Stimulated activated CD4-positive, alpha-beta T cell treated with anti-CD3 and anti-CD28 coated beads, Interleukin-1b, Interleukin-23, amount 100 ng/mL, for 1 hour (primary cell): ENCODE results near the gene PPID.
"Not testable (repeated sequence)": the region's sequence is repeated elsewhere in the genome, so short reads cannot be mapped to it uniquely, and the experiment has no call there.

Experiments
- DNase-seq, 2 donors: peaks; one replicate each; pipeline ENCODE4 v3.0.0-alpha.2; 2020; ENCODE audit warnings: low read depth in 2 of 2

Gene PPID

GRCh38 chr4:158667651-158668198, 55.5 kb downstream of the PPID start:
- no peak for DNase-seq

- DNase-seq, result no peak
Measured at GRCh38 chr4:158666892-158667291, 56.3 kb downstream of the PPID start.

DNA sequence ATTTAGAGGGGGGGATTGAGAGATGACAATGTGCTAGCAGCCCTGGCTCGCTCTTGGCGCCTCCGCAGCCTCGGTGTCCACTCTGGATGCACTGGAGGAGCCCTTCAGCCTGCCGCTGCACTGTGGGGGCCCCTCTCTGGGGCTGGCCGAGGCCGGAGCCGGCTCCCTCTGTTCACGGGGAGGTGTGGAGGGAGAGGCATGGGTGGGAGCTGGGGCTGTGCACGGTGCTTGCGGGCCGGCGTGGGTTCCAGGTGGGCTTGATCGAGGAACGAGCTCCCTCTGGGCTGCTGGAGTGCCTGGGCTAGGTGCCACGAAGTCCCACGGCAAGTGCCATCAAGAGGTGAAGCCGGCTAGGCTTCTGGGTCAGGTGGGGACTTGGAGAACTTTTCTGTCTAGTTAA, 58.4 kb downstream of the PPID start:
- no peak for DNase-seq

DNA sequence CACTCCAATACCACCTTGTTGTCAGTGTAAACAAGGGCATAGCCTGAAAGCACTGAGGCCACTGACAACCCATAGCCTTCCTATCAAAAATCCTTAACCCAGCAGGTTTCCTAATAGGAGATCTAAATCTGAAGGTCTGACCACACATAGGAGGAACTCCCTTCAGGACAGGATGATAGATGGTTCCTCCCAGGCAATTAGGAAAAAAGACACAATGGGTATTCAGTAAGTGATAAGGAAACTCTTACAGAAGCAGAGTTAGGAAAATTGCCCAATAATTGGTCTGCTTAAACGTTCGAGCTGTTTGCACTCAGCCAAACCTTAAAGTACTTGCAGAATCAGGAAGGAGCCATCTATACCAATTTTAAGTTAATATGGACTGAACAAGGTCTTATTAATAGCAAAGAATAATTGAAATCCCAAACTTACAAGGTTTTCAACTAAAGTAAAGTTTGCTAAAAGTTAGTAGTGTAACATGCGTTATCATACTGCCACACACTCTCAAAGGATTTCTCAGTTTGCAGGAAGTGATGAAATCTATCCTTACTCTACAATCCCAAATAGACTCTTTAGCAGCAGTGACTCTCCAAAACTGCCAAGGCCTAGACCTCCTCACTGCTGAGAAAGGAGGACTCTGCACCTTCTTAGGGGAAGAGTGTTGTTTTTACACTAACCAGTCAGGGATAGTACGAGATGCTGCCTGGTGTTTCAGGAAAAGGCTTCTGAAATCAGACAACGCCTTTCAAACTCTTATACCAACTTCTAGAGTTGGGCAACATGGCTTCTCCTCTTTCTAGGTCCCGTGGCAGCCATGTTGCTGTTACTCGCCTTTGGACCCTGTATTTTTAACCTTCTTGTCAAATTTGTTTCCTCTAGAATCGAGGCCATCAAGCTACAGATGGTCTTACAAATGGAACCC, 59.2 kb downstream of the PPID start:
- not testable (repeated sequence) for DNase-seq

- DNase-seq, result not testable (repeated sequence)
Measured at GRCh38 chr4:158663255-158663654, 59.9 kb downstream of the PPID start.
